Measurements from ENCODE around the gene GLRX3.

- TF ChIP-seq POLR2AphosphoS5 (IDR thresholded peaks at IDR 0.05; ENCODE audit: low read length) (no peak), CTCF (IDR thresholded peaks at IDR 0.05 in 2 of 3, conservative IDR thresholded peaks at IDR 0.05 in 1 of 3; ENCODE audit: control insufficient read depth in 2 of 3, extremely low read depth in 1 of 3, insufficient read depth in 1 of 3, low read depth in 3 of 3, low read length in 3 of 3) (no peak), ZSCAN29 (IDR thresholded peaks at IDR 0.05) (no peak), HCFC1 (IDR thresholded peaks at IDR 0.05; ENCODE audit: low read length) (no peak), FOXM1 (IDR thresholded peaks at IDR 0.05; ENCODE audit: low read depth, low read length) (no peak), SMC3 (IDR thresholded peaks at IDR 0.05; ENCODE audit: borderline replicate concordance, low read length) (no peak), ZNF24 (IDR thresholded peaks at IDR 0.05) (no peak), EP300 (IDR thresholded peaks at IDR 0.05; ENCODE audit: borderline replicate concordance in 1 of 2, control insufficient read depth in 1 of 2, low read depth in 2 of 2, low read length in 2 of 2) (no peak), CBX5 (IDR thresholded peaks at IDR 0.05; ENCODE audit: low read depth) (no peak), NR2C2 (IDR thresholded peaks at IDR 0.05; ENCODE audit: borderline replicate concordance, control insufficient read depth, insufficient read length, low read depth) (no peak)
Observed at GRCh38 chr10:130193033-130193432, 56.8 kb downstream of the GLRX3 start.
